WTC11 (cell line): ENCODE measurements around the gene ACBD4. TPM values are rescaled to one million over a fixed set of nuclear protein-coding genes. Genes with fewer than 3 reads are reported as not detected.

ENCODE experiments used
- ATAC-seq: fragments of 200-7000 bp; cut with Tn5 transposase; 2 replicates; pipeline ENCODE4 v1.10.0; 2021; ENCODE audit warnings: mild to moderate bottlenecking, moderate library complexity
- CTCF ChIA-PET: fragments of 300-600 bp; sonication (Branson Sonifier 250); formaldehyde crosslinking; loops from one replicate; lab custom pipeline; 2021; ENCODE audit warnings: antibody characterized with exemption; lab: Charles Lee
- POLR2A ChIA-PET: fragments of 350-600 bp; sonication (Branson Sonifier 250); formaldehyde crosslinking; loops from one replicate; lab custom pipeline; 2021; ENCODE audit warnings: antibody characterized with exemption; lab: Charles Lee
- DNase-seq: peaks from one replicate; pipeline ENCODE4 v3.0.0; 2021; ENCODE audit warnings: low spot score
- H3K27ac Mint-ChIP-seq: 2 replicates; pipeline ENCODE4 v1.8.0; 2021; ENCODE audit warnings: mixed read lengths
- H3K27me3 Mint-ChIP-seq: 2 replicates; pipeline ENCODE4 v1.8.0; 2021; ENCODE audit warnings: low read depth, mild to moderate bottlenecking, moderate library complexity, mixed read lengths
- H3K36me3 Mint-ChIP-seq: 2 replicates; pipeline ENCODE4 v1.8.0; 2021; ENCODE audit warnings: mixed read lengths
- H3K4me1 Mint-ChIP-seq: 2 replicates; pipeline ENCODE4 v1.8.0; 2022; ENCODE audit warnings: mixed read lengths
- H3K4me3 Mint-ChIP-seq: 2 replicates; pipeline ENCODE4 v1.8.0; 2021; ENCODE audit warnings: mild to moderate bottlenecking, moderate library complexity, mixed read lengths
- H3K9me3 Mint-ChIP-seq: 2 replicates; pipeline ENCODE4 v1.8.0; 2021; ENCODE audit warnings: mixed read lengths
- ATF2 ChIP-seq: sonication (generic); formaldehyde crosslinking; IDR thresholded peaks from 2 replicates; pipeline ENCODE4 v1.8.1; 2022; ENCODE audit warnings: low read depth, missing genetic modification reagents, borderline replicate concordance
- CREM ChIP-seq: sonication (generic); formaldehyde crosslinking; IDR thresholded peaks from 2 replicates; pipeline ENCODE4 v1.8.1; 2022; ENCODE audit warnings: mild to moderate bottlenecking, missing genetic modification reagents, moderate library complexity
- E2F5 ChIP-seq: sonication (generic); formaldehyde crosslinking; IDR thresholded peaks from 2 replicates; pipeline ENCODE4 v1.8.1; 2022; ENCODE audit warnings: mild to moderate bottlenecking, moderate library complexity, missing genetic modification reagents
- EMX1 ChIP-seq: fragments of 250-450 bp; sonication (Bioruptor Pico); IDR thresholded peaks from 2 replicates; pipeline ENCODE4 v1.8.0; 2021; ENCODE audit warnings: mild to moderate bottlenecking
- ERG ChIP-seq: fragments of 250-450 bp; sonication (Bioruptor Pico); IDR thresholded peaks from 2 replicates; pipeline ENCODE4 v1.8.0; 2021; ENCODE audit warnings: mild to moderate bottlenecking
- ETV6 ChIP-seq: sonication (generic); formaldehyde crosslinking; IDR thresholded peaks from 2 replicates; pipeline ENCODE4 v1.8.1; 2022; ENCODE audit warnings: mild to moderate bottlenecking, missing genetic modification reagents
- FOXJ3 ChIP-seq: sonication (generic); formaldehyde crosslinking; IDR thresholded peaks from 2 replicates; pipeline ENCODE4 v1.9.0; 2021; ENCODE audit warnings: missing genetic modification reagents, mild to moderate bottlenecking, borderline replicate concordance
- GTF2I ChIP-seq: fragments of 250-450 bp; sonication (Bioruptor Pico); conservative IDR thresholded peaks from 2 replicates; pipeline ENCODE4 v1.4.0; 2021; ENCODE audit warnings: mild to moderate bottlenecking
- HMGXB4 ChIP-seq: sonication (generic); formaldehyde crosslinking; IDR thresholded peaks from 2 replicates; pipeline ENCODE4 v1.8.1; 2023; ENCODE audit warnings: mild to moderate bottlenecking, moderate library complexity, missing genetic modification reagents
- JUN ChIP-seq: sonication (generic); formaldehyde crosslinking; IDR thresholded peaks from 2 replicates; pipeline ENCODE4 v1.8.0; 2023; ENCODE audit warnings: mild to moderate bottlenecking, missing genetic modification reagents
- MAX ChIP-seq: sonication (generic); formaldehyde crosslinking; IDR thresholded peaks from 2 replicates; pipeline ENCODE4 v1.8.0; 2022; ENCODE audit warnings: mild to moderate bottlenecking, missing genetic modification reagents
- MYBL2 ChIP-seq: sonication (generic); formaldehyde crosslinking; IDR thresholded peaks from 2 replicates; pipeline ENCODE4 v1.8.1; 2023; ENCODE audit warnings: mild to moderate bottlenecking, moderate library complexity, missing genetic modification reagents
- NR3C1 ChIP-seq: sonication (generic); formaldehyde crosslinking; conservative IDR thresholded peaks from 2 replicates; pipeline ENCODE4 v1.8.1; 2023; ENCODE audit warnings: low read depth, mild to moderate bottlenecking, missing genetic modification reagents
- SMAD4 ChIP-seq: sonication (generic); formaldehyde crosslinking; IDR thresholded peaks from 2 replicates; pipeline ENCODE4 v1.8.0; 2022; ENCODE audit warnings: mild to moderate bottlenecking, missing genetic modification reagents
- TEAD1 ChIP-seq: sonication (generic); formaldehyde crosslinking; IDR thresholded peaks from 2 replicates; pipeline ENCODE4 v1.8.0; 2022; ENCODE audit warnings: mild to moderate bottlenecking, missing genetic modification reagents
- ZMAT4 ChIP-seq: fragments of 250-450 bp; sonication (Bioruptor Pico); IDR thresholded peaks from 2 replicates; pipeline ENCODE4 v1.9.0; 2021; ENCODE audit warnings: mild to moderate bottlenecking
- ZNF219 ChIP-seq: sonication (generic); formaldehyde crosslinking; IDR thresholded peaks from 2 replicates; pipeline ENCODE4 v1.8.0; 2023; ENCODE audit warnings: missing genetic modification reagents, mild to moderate bottlenecking, borderline replicate concordance
- ZNF263 ChIP-seq: sonication (generic); formaldehyde crosslinking; IDR thresholded peaks from 2 replicates; pipeline ENCODE4 v1.8.1; 2022; ENCODE audit warnings: low read depth, mild to moderate bottlenecking, moderate library complexity, missing genetic modification reagents
- ZNF281 ChIP-seq: sonication (generic); formaldehyde crosslinking; IDR thresholded peaks from 2 replicates; pipeline ENCODE4 v1.8.0; 2023; ENCODE audit warnings: mild to moderate bottlenecking, missing genetic modification reagents
- ZNF416 ChIP-seq: fragments of 250-450 bp; sonication (Bioruptor Pico); IDR thresholded peaks from 2 replicates; pipeline ENCODE4 v1.9.0; 2021; ENCODE audit warnings: mild to moderate bottlenecking, inconsistent platforms
- ZNF423 ChIP-seq: fragments of 250-450 bp; sonication (Bioruptor Pico); IDR thresholded peaks from 2 replicates; pipeline ENCODE4 v2.1.2; 2022; ENCODE audit warnings: mild to moderate bottlenecking, moderate library complexity
- ZNF532 ChIP-seq: fragments of 250-450 bp; sonication (Bioruptor Pico); IDR thresholded peaks from 2 replicates; pipeline ENCODE4 v1.9.0; 2021; ENCODE audit warnings: mild to moderate bottlenecking, borderline replicate concordance
- total RNA-seq: library from RNA; stranded (reverse); gene quantifications from 3 replicates; pipeline ENCODE4 v1.2.3, GENCODE V29; 2021

The ACBD4 gene
- total RNA-seq, 1 experiment from 2014 or later = 12.7 TPM

GRCh38 chr17:45172232-45172540 lies 36.7 kb downstream of the ACBD4 start (continued):
- no peak for TF ChIP-seq ZNF263

- peak; percentile 20 for ATAC-seq
- ChIA-PET POLR2A (interaction anchor here (0.5 to 4.4 kb wide), 14 partner anchors 10 to 201 kb away, joined by 3 to 82 read pairs (median 4); partner anchors contain the start of genes ACBD4, HEXIM1 and HEXIM2), CTCF (interaction anchor here (0.6 to 6.4 kb wide), 23 partner anchors 8 to 514 kb away, joined by 3 to 99 read pairs (median 5); partner anchors contain the start of genes ACBD4, HEXIM1 and HEXIM2)
- H3K4me3 Mint-ChIP-seq = peak overlapping the region; percentile 5; the same call in 1 of the 2 replicates
- DNase-seq = peak; percentile 38
- H3K36me3 Mint-ChIP-seq = no peaks in the 10 kb centered on the region
- H3K27me3 Mint-ChIP-seq = no peaks in the 10 kb centered on the region
- H3K9me3 Mint-ChIP-seq = no peaks in the 10 kb centered on the region
- H3K27ac Mint-ChIP-seq = peak overlapping the region; percentile 98
- peaks cover 29% of the 10 kb centered on the region for H3K4me1 Mint-ChIP-seq
- no peak for TF ChIP-seq TEAD1 (CRISPR knock-in tag)
- no peak for TF ChIP-seq ZNF532
- 0 out of 2 replicates have a peak, but pooled peaks have one; percentile 36 for TF ChIP-seq MAX (CRISPR knock-in tag)
- no peak for TF ChIP-seq ZNF219 (CRISPR knock-in tag)
- no peak for TF ChIP-seq NR3C1 (CRISPR knock-in tag)
- TF ChIP-seq FOXJ3 (CRISPR knock-in tag) = no peak
- TF ChIP-seq JUN (CRISPR knock-in tag) = no peak
- TF ChIP-seq ZNF263 = no peak
- no peak for TF ChIP-seq ZNF416 (CRISPR knock-in tag)
- no peak for TF ChIP-seq ZMAT4 (CRISPR knock-in tag)
- peak; percentile 57; the same call in 1 of the 2 replicates for TF ChIP-seq ZNF423 (CRISPR knock-in tag)
- TF ChIP-seq SMAD4 (CRISPR knock-in tag) = 0 out of 2 replicates have a peak, but pooled peaks have one; percentile 22
- no peak for TF ChIP-seq HMGXB4 (CRISPR knock-in tag)
- no peak for TF ChIP-seq E2F5 (CRISPR knock-in tag)
- TF ChIP-seq MYBL2 (CRISPR knock-in tag) = peak; percentile 34; the same call in 1 of the 2 replicates
- TF ChIP-seq GTF2I = no peak
- TF ChIP-seq ZNF281 (CRISPR knock-in tag) = peak; percentile 93; the same call in 1 of the 2 replicates
- TF ChIP-seq ETV6 (CRISPR knock-in tag) = no peak
- TF ChIP-seq EMX1 (CRISPR knock-in tag) = no peak
- TF ChIP-seq ERG (CRISPR knock-in tag) = no peak
- no peak for TF ChIP-seq CREM (CRISPR knock-in tag)
- TF ChIP-seq ATF2 = no peak
These were observed 37.2 kb downstream of the ACBD4 start for GRCh38 chr17:45172541-45173286.
